ENCODE data around the gene PLSCR2. TPM values are rescaled to one million over a fixed set of nuclear protein-coding genes. Genes with fewer than 3 reads are reported as not detected.
"Not testable (repeated sequence)": the region's sequence is repeated elsewhere in the genome, so short reads cannot be mapped to it uniquely, and the experiment has no call there.

The PLSCR2 gene
- total RNA-seq, 2 donors from 2014 or later: not detected

- intact Hi-C loops (cut with DNase I): no loop called here
- no peak overlapping the region for H3K27ac ChIP-seq
- H3K4me1 ChIP-seq: no peaks in the 10 kb centered on the region
- no peak overlapping the region for H3K4me3 ChIP-seq
- 67 to 74% methylated on average over 1 of the region's 1 CpG for WGBS, 2 donors
- TF ChIP-seq POLR2A (IDR thresholded peaks at IDR 0.05) (no peak), CTCF (IDR thresholded peaks at IDR 0.05) (no peak)
- H3K27me3 ChIP-seq: no peaks in the 10 kb centered on the region
- no peaks in the 10 kb centered on the region for H3K9me3 ChIP-seq
- ATAC-seq: no peak
- H3K36me3 ChIP-seq (replicated peaks in 1 of 2; ENCODE audit: insufficient read depth in 1 of 2, low read depth in 2 of 2): no peaks in the 10 kb centered on the region
- no peak for DNase-seq
Observed at GRCh38 chr3:146425341-146425740, 44.0 kb downstream of the PLSCR2 start.

- WGBS, 2 donors: 78 to 80% methylated on average over 5 of the region's 5 CpGs
- Histone ChIP-seq H3K36me3 (replicated peaks in 1 of 2; ENCODE audit: insufficient read depth in 1 of 2, low read depth in 2 of 2) (no peaks in the 10 kb centered on the region), H3K9me3 (no peaks in the 10 kb centered on the region), H3K4me1 (no peaks in the 10 kb centered on the region), H3K27ac (no peak overlapping the region), H3K4me3 (no peak overlapping the region), H3K27me3 (no peaks in the 10 kb centered on the region)
- ATAC-seq: no peak
- intact Hi-C loops (cut with DNase I): no loop called here
- no peak for DNase-seq
- TF ChIP-seq CTCF (IDR thresholded peaks at IDR 0.05) (no peak), POLR2A (IDR thresholded peaks at IDR 0.05) (no peak)
Observed at GRCh38 chr3:146421819-146422759, 47.3 kb downstream of the PLSCR2 start.

DNA sequence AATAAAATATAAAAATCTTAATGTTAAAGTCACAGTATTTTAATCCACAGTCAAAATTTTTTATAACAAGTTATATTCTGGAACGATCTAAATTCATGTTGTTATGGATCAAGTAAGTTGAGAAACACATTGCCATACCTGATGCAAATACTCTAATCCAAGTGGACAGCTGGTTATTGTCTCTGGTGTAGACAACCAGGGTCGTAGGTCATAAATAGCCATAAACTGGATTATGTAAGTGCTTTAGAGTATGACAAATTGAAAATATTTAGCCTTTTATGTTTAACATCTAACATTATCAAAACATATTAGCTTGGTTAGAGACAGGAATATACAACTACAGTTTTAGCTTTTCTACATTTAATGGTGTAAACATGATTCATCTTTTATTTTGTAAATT lies 53.0 kb downstream of the PLSCR2 start:
- no peaks in the 10 kb centered on the region for H3K27me3 ChIP-seq
- H3K9me3 ChIP-seq: peaks cover 0 to 11% (median 0%) of the 10 kb centered on the region in 3 donors
- H3K4me3 ChIP-seq: no peak overlapping the region
- intact Hi-C loops (cut with DNase I): no loop called here
- H3K4me1 ChIP-seq: no peaks in the 10 kb centered on the region
- no peak overlapping the region for H3K27ac ChIP-seq
- TF ChIP-seq POLR2A (IDR thresholded peaks at IDR 0.05): no peak
- no peak for TF ChIP-seq CTCF (IDR thresholded peaks at IDR 0.05)
- no peak for ATAC-seq
- DNase-seq: no peak
- WGBS, 2 donors: 72 to 75% methylated on average over 2 of the region's 2 CpGs
- H3K36me3 ChIP-seq (replicated peaks in 1 of 2; ENCODE audit: insufficient read depth in 1 of 2, low read depth in 2 of 2): no peaks in the 10 kb centered on the region

DNA sequence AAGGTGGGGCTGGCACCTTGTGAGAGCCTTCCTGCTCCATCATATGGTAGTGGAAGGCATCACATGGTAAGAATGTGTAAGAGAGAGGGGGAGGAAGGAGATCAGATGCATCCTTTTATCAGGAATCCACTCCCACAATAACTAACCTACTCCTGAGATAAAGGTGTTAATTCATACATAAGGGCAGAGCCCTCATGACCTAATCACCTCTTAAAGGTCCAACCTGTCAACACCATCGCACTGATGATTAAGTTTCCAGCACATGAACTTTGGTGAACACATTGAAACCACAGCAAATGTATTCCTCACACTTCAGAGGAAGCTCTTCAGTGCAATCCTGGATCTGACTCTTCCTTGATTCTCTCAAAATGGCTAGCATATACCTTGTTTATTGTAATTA lies 55.4 kb downstream of the PLSCR2 start:
- ATAC-seq (no peak), DNase-seq (no peak)
- Histone ChIP-seq H3K9me3 (peaks cover 0 to 11% (median 0%) of the 10 kb centered on the region in 3 donors), H3K27ac (no peak overlapping the region), H3K4me3 (no peak overlapping the region), H3K4me1 (no peaks in the 10 kb centered on the region), H3K36me3 (replicated peaks in 1 of 2; ENCODE audit: insufficient read depth in 1 of 2, low read depth in 2 of 2) (no peaks in the 10 kb centered on the region), H3K27me3 (no peaks in the 10 kb centered on the region)
- no peak for TF ChIP-seq POLR2A (IDR thresholded peaks at IDR 0.05)
- TF ChIP-seq CTCF (IDR thresholded peaks at IDR 0.05): no peak
- intact Hi-C loops (cut with DNase I): no loop called here
- WGBS, 2 donors: 23 to 44% methylated on average over 1 of the region's 1 CpG

GRCh38 chr3:146412711-146413110 lies 56.6 kb downstream of the PLSCR2 start:
- H3K36me3 ChIP-seq (replicated peaks in 1 of 2; ENCODE audit: insufficient read depth in 1 of 2, low read depth in 2 of 2); H3K4me1 ChIP-seq; H3K27ac ChIP-seq; intact Hi-C loops (cut with DNase I); H3K4me3 ChIP-seq; ATAC-seq; DNase-seq; H3K27me3 ChIP-seq: not testable (repeated sequence)
- H3K9me3 ChIP-seq: peaks cover 0 to 11% (median 0%) of the 10 kb centered on the region in 3 donors
- WGBS, 2 donors: 93% methylated on average over 5 of the region's 5 CpGs
